Central memory CD8-positive, alpha-beta T cell (primary cell): ENCODE data around the gene SENP1.

Experiments
- ATAC-seq: fragments of 150-1000 bp; cut with Tn5 transposase; replicated peaks from 2 replicates; pipeline ENCODE4 v1.10.0; 2022; ENCODE audit warnings: mild to moderate bottlenecking, moderate FRiP score, moderate number of reproducible peaks; ENCODE audit not compliant: poor library complexity, severe bottlenecking; ENCODE audit errors: extremely low read depth
- DNase-seq, 2 donors: peaks; one replicate each; pipeline ENCODE4 v3.0.0; 2021; ENCODE audit warnings: low spot score in 2 of 2
- H3K27ac Mint-ChIP-seq: one replicate; pipeline ENCODE4 v1.8.0; 2022; ENCODE audit warnings: low read depth, mild to moderate bottlenecking, moderate library complexity, mixed read lengths
- H3K27me3 Mint-ChIP-seq: one replicate; pipeline ENCODE4 v1.8.0; 2022; ENCODE audit warnings: mixed read lengths
- H3K36me3 Mint-ChIP-seq: one replicate; pipeline ENCODE4 v1.8.0; 2022; ENCODE audit warnings: mild to moderate bottlenecking, moderate library complexity, mixed read lengths; ENCODE audit not compliant: insufficient read depth
- H3K4me1 Mint-ChIP-seq: one replicate; pipeline ENCODE4 v1.8.0; 2022; ENCODE audit warnings: mixed read lengths
- H3K4me3 Mint-ChIP-seq: one replicate; pipeline ENCODE4 v1.8.0; 2022; ENCODE audit warnings: mild to moderate bottlenecking, moderate library complexity, mixed read lengths
- H3K9me3 Mint-ChIP-seq: one replicate; pipeline ENCODE4 v1.8.0; 2022; ENCODE audit warnings: mixed read lengths

The SENP1 gene

DNA sequence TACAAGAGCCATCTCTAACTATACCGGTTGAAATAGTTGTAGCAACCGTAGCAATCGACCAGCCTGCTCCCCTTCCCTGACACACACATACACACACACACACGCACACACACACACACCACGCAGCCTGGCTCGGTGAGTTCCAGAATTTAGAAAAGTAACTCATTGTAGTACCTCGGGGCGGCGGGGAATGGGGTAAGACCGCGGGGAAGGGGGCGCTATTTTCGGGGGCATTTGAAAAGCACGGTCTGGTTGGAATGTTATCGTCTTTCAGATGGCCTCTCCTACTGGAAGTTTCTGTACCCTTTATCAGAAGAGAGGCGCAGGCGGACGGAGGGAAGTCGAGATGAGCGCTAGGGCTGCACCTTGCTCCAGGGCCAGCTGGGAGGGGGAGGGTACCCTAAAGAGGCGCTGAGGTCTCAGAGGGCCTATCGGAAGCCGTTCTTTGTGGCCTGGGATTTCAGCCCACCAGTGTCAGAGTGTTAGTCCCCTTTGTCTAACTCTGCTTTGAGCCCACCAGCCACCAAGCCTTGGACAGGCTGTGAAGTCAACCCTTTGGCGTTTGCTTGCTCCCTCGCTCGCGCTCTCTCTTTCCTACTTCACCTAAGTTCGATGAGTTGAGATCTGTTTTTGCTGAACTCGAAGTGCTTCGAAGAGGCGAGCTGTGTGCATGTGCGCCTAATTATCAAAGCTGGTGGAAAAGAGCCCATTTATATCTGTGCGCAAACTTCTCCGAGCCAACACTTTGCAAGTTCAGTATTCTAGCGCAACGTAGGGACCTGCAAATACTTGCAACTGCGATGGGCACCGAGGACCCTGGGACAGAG is 102.4 kb downstream of the SENP1 start:
- peak; percentile 27 for ATAC-seq
- Mint-ChIP-seq H3K9me3 (no peaks in the 10 kb centered on the region), H3K27ac (no peak overlapping the region), H3K4me1 (peaks cover 34% of the 10 kb centered on the region), H3K27me3 (peaks cover 94% of the 10 kb centered on the region), H3K4me3 (peak overlapping the region; percentile 73), H3K36me3 (peaks cover 3% of the 10 kb centered on the region)
- no peak for DNase-seq

DNA sequence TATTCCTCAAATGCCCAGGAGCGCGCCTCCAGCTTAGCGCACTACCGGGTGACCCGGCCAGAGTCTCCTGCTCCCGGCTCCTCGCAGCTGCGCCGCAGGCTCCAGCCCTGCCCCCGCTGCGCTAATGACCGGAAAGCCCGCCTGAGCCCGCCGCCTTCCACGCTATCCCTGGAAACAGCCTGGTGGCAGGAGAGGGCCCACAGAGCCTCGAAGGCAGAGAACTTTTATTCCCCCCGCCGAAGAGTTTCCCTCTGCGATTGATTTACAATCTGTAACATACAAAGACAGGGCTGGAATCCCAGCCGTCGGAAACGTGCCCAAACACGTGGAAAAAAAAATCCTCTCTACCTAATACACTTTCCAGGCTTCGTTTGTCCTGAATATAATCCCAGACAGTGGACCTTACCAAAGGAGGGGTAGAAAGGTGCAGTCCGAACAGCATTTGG is 103.1 kb downstream of the SENP1 start:
- Mint-ChIP-seq H3K4me3 (peak overlapping the region; percentile 73), H3K27me3 (peaks cover 94% of the 10 kb centered on the region), H3K36me3 (peaks cover 3% of the 10 kb centered on the region), H3K9me3 (no peaks in the 10 kb centered on the region), H3K27ac (no peak overlapping the region), H3K4me1 (peaks cover 34% of the 10 kb centered on the region)
- ATAC-seq (no peak), DNase-seq (no peak)

DNA sequence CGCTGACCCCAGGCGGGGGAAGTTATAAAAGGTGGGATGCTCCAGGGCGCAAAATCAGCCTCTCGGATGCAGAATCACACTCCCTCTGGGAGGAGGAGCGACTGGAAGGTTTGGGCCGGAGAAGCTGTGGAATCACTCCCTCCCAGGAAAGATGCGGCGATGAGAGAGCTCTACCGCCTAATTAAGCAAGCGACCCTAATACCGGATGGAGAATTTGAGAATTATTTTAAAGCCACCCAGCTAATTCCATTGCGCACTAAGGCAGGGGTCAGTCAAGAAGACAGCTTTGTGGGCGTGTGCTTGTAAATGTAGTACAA is 103.5 kb downstream of the SENP1 start:
- Mint-ChIP-seq H3K27me3 (peaks cover 94% of the 10 kb centered on the region), H3K9me3 (no peaks in the 10 kb centered on the region), H3K4me3 (peak overlapping the region; percentile 73), H3K27ac (peak overlapping the region; percentile 59), H3K36me3 (peaks cover 3% of the 10 kb centered on the region), H3K4me1 (peaks cover 34% of the 10 kb centered on the region)
- DNase-seq, result no peak
- no peak for ATAC-seq

DNA sequence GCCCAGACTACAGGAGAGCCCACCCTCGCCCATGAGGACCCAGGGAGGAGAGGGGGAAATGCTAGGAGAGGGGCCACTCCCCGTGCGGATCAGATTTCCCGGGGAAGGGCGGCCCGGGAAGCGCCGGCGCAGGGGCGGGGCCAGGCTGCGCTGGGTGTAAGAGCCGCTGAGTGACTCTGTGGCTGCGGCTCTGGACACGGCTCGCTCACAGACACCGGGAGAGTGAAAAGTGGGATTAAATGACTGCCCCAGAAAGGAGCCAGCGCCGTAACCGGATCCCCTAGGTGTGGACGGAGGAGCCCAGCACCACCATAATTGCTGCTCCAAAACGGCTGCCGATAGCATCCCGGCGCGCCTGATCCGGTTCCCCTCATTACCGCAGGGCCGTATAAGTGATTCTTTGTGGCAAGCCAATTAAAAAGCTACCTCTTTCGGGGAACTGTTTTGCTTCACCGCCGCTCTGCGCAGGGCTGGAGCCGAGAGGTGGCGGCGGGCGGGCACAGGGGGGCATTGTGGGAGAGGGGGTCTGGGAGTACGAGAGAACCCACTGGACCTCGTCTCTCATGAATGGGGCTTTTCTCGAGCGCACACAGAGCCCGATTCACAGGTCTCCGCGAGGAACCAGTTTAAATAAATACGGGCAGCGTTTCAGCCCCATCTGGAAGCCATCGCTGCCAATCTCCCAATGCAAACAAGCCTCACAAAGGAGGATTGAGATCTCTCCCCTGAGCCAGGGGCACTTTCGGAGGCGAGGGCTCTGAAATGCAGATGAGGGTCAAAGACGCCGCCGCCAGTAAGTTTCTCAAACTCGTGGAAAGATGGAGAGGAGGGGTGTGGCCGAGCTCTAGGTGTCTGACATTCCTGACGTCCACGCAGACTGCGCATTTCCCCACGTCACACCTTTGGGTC is 104.1 kb downstream of the SENP1 start:
- Mint-ChIP-seq H3K9me3 (no peaks in the 10 kb centered on the region), H3K27me3 (peaks cover 94% of the 10 kb centered on the region), H3K4me3 (peak overlapping the region; percentile 73), H3K4me1 (peaks cover 34% of the 10 kb centered on the region), H3K36me3 (peaks cover 3% of the 10 kb centered on the region), H3K27ac (peak overlapping the region; percentile 59)
- no peak for DNase-seq
- no peak for ATAC-seq

DNA sequence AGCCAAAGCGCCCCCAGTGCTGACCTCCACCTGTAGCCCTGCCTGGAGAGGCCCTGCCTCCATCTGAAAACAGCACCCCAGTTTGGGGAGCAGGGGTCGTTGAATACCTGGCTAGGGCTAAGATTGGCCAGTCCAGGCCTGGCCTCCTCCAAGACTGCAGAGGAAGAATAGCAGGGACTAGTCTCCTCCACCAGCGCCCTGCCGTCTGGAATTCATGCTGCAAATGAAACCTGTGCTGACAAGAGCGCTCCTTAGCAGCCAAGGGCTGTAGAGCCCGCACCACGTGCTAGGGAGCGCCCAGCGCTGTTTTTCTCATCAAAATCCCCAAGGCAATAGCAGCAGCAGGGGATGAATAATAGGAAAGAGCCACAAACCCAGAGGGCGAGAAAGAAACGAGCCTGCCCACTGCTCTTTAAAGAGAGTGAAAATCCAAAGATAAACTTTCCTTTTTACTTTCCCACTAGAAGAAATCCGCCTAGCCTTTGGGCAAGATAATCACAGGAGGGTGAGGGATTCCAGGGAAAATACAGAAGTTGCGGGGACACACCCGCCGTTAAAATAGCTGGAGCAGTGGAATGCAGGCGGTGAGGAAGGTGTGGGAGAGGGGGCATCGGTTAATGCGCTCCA is 104.9 kb downstream of the SENP1 start:
- H3K36me3 Mint-ChIP-seq, result peaks cover 3% of the 10 kb centered on the region
- peak overlapping the region; percentile 73 for H3K4me3 Mint-ChIP-seq
- no peak for DNase-seq
- ATAC-seq, result no peak
- peaks cover 87% of the 10 kb centered on the region for H3K27me3 Mint-ChIP-seq
- H3K4me1 Mint-ChIP-seq, result peaks cover 34% of the 10 kb centered on the region
- no peaks in the 10 kb centered on the region for H3K9me3 Mint-ChIP-seq
- no peak overlapping the region for H3K27ac Mint-ChIP-seq

DNA sequence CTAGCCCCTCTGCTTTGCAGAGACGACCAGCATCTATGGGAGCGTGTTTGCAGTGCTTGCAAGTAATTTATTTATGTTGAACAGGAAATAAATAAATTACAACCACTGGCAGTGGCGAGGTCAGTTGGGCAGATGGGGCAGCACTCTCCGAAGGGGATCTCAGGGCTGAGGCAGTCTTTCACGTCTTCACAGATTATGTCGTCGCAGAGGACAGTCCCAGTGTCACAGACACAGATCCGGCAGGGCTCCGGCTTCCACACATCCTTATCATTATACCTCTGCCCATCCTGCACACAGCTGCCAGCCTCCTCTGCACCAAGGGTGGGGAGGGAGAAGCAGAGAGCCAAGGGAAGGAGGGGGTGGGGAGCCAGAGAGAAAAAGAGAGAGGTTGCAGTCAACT is 106.1 kb downstream of the SENP1 start:
- Mint-ChIP-seq H3K4me3 (no peak overlapping the region), H3K27ac (no peak overlapping the region), H3K9me3 (no peaks in the 10 kb centered on the region), H3K27me3 (peaks cover 87% of the 10 kb centered on the region), H3K36me3 (peaks cover 3% of the 10 kb centered on the region), H3K4me1 (peaks cover 29% of the 10 kb centered on the region)
- ATAC-seq (no peak), DNase-seq (no peak)

DNA sequence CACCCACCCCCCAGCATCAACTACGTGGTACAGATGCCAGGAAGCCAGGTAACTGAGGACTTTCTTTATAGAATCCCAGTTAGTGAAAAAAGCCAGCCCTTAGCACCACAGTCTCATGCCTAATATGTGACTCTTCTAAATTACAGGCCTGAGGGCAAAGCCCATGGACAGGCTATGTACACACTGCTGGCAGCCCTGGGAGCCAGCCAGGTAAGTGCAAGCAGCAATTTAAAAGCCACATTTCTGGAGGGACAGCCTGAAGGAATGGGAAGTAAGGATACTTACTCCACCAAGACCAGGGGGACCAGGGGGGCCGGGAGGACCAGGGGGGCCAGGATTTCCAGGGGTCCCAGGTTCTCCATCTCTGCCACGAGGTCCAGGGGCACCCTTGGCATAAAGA is 108.6 kb downstream of the SENP1 start:
- DNase-seq, result no peak
- Mint-ChIP-seq H3K4me3 (no peak overlapping the region), H3K4me1 (peaks cover 16% of the 10 kb centered on the region), H3K9me3 (no peaks in the 10 kb centered on the region), H3K27ac (no peak overlapping the region), H3K36me3 (peaks cover 3% of the 10 kb centered on the region), H3K27me3 (peaks cover 82% of the 10 kb centered on the region)
- no peak for ATAC-seq

DNA sequence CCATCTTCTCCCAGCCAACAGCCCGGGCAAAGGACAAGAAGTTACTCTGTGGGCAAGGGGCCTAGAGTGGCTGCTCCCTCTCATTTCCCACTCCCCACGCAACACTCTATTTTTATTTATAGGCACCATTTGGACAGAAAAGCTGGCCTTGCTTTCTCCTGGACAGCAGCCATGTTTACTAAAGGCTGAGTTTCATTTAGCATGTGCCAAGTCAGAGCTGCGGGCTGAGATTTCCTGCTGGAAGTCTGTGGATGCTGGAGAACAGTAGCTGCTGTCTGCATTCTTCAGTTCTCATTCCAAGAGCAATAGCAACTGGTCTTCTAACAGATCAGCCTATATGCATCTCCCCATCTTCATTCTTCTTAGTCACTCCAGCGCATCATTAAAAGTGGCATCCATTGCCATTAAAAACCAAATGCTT is 109.9 kb downstream of the SENP1 start:
- Mint-ChIP-seq H3K4me1 (peaks cover 4% of the 10 kb centered on the region), H3K9me3 (no peaks in the 10 kb centered on the region), H3K4me3 (no peak overlapping the region)

DNA sequence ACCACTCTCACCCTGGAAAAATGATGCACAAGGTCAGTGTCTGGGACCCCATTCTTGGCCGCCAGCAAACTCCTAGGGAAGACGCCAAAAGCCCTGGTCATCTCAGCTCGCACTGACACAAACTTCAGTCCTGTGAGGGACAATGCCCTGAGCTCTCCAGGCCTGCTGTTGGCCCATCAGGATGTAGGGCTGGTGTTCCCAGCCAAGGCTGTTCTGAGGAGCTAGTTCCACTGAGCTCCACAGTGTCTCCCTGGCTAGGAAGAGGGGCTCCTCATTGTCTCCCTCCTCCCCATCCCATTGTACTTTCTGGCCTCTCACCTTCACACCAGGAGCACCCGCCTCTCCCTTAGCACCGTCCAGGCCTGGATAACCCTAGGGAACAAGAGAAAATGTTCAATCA is 112.4 kb downstream of the SENP1 start:
- DNase-seq (no peak), ATAC-seq (no peak)
- Mint-ChIP-seq H3K9me3 (no peaks in the 10 kb centered on the region), H3K36me3 (no peaks in the 10 kb centered on the region), H3K4me1 (peaks cover 18% of the 10 kb centered on the region), H3K27me3 (peaks cover 44% of the 10 kb centered on the region), H3K4me3 (no peak overlapping the region), H3K27ac (no peak overlapping the region)

More for the DNA sequence above, 109.9 kb downstream of the SENP1 start:
- ATAC-seq (no peak), DNase-seq (no peak)
- Mint-ChIP-seq H3K27ac (no peak overlapping the region), H3K27me3 (peaks cover 69% of the 10 kb centered on the region), H3K36me3 (peaks cover 1% of the 10 kb centered on the region)
